ENCODE measurements around the gene ISM1.

The ISM1 gene

DNA sequence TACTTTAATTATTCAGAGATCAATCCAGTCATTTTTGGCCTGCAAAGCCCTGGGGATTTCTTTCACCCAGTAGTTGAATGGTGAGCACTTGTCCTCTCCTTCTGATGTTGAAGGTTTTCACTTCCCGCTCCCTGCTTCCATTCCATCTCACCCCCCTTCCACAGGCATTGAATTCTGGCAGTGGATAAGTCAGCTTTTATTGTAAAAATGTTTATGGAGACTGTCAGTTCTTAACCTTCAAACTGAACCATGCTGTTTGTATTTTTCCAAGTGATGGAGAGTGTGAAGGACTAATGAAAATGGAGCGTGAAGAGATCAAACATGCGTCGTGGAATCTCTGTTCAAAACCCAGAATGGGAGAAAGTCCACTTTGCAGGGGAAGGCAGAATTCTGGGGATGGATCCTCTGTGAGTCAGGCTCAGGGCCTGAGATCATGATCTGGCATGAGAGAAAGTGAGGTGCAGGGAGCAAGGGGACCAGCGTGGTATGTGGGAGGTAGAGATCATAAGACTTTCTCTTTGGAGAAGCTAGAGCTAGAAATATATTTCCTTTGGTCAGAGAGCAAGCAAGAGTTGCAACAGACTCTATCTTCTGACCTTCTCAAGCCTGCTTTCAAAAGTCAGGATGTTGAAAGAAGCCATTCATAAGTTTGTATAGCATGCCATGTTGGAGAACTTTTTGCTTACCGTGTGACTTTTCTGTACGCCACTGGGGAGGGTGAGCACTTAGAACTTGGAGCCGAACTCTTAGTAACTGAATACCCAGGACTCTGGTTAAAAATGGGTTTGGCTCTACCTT lies 30.2 kb downstream of the ISM1 start:
- no peaks in the 10 kb centered on the region for H3K36me3 ChIP-seq
- no peak overlapping the region for H3K4me3 ChIP-seq (ENCODE audit: low read depth, low read length)
- no peaks in the 10 kb centered on the region for H3K27me3 ChIP-seq (ENCODE audit: insufficient read depth, low read depth, severe bottlenecking)
- DNase-seq: no peak
- H3K9me3 ChIP-seq (ENCODE audit: severe bottlenecking): no peaks in the 10 kb centered on the region
- no peak for TF ChIP-seq CTCF (IDR thresholded peaks at IDR 0.05; ENCODE audit: low read depth, low read length)
- H3K27ac ChIP-seq: no peak overlapping the region

- Histone ChIP-seq H3K27ac (no peak overlapping the region), H3K36me3 (no peaks in the 10 kb centered on the region), H3K4me3 (ENCODE audit: low read depth, low read length) (no peak overlapping the region), H3K27me3 (ENCODE audit: insufficient read depth, low read depth, severe bottlenecking) (no peaks in the 10 kb centered on the region), H3K9me3 (ENCODE audit: severe bottlenecking) (no peaks in the 10 kb centered on the region)
- no peak for TF ChIP-seq CTCF (IDR thresholded peaks at IDR 0.05; ENCODE audit: low read depth, low read length)
- no peak for DNase-seq
These were observed 30.8 kb downstream of the ISM1 start for GRCh38 chr20:13251904-13252297.

- DNase-seq: no peak
- no peaks in the 10 kb centered on the region for H3K9me3 ChIP-seq (ENCODE audit: severe bottlenecking)
- H3K4me3 ChIP-seq (ENCODE audit: low read depth, low read length): no peak overlapping the region
- H3K36me3 ChIP-seq: no peaks in the 10 kb centered on the region
- no peak overlapping the region for H3K27ac ChIP-seq
- no peak for TF ChIP-seq CTCF (IDR thresholded peaks at IDR 0.05; ENCODE audit: low read depth, low read length)
- no peaks in the 10 kb centered on the region for H3K27me3 ChIP-seq (ENCODE audit: insufficient read depth, low read depth, severe bottlenecking)
These were observed 34.3 kb downstream of the ISM1 start for GRCh38 chr20:13255356-13255755.

- no peak overlapping the region for H3K27ac ChIP-seq
- no peaks in the 10 kb centered on the region for H3K36me3 ChIP-seq
- no peak overlapping the region for H3K4me3 ChIP-seq (ENCODE audit: low read depth, low read length)
- H3K27me3 ChIP-seq (ENCODE audit: insufficient read depth, low read depth, severe bottlenecking): no peaks in the 10 kb centered on the region
- no peak for TF ChIP-seq CTCF (IDR thresholded peaks at IDR 0.05; ENCODE audit: low read depth, low read length)
- no peaks in the 10 kb centered on the region for H3K9me3 ChIP-seq (ENCODE audit: severe bottlenecking)
- no peak for DNase-seq
These were observed 35.5 kb downstream of the ISM1 start for GRCh38 chr20:13256606-13257005.

DNA sequence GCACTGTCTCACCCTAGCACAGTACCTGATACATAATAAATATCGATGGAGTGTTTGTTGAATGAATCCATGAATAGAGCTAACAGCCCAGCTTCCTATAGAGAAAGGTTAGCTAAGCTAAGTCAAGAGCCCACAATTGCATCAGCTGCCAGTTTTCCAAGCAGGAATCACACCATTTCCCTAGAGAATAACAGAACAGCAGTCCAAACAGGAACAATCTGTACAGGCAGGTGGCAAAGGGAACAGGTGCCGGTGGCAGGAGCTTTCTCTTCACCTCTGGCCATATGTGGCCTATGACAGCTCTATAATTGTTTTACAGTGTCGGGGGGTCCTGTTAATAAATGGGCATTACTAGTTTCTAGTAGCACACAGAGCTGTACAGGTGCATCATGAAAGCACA lies 38.8 kb downstream of the ISM1 start:
- no peak for TF ChIP-seq CTCF (IDR thresholded peaks at IDR 0.05; ENCODE audit: low read depth, low read length)
- H3K4me3 ChIP-seq (ENCODE audit: low read depth, low read length): no peak overlapping the region
- H3K9me3 ChIP-seq (ENCODE audit: severe bottlenecking): no peaks in the 10 kb centered on the region
- no peaks in the 10 kb centered on the region for H3K27me3 ChIP-seq (ENCODE audit: insufficient read depth, low read depth, severe bottlenecking)
- no peaks in the 10 kb centered on the region for H3K36me3 ChIP-seq
- no peak overlapping the region for H3K27ac ChIP-seq
- no peak for DNase-seq
